Measurements from ENCODE around the gene AK3.

AK3 gene

DNA sequence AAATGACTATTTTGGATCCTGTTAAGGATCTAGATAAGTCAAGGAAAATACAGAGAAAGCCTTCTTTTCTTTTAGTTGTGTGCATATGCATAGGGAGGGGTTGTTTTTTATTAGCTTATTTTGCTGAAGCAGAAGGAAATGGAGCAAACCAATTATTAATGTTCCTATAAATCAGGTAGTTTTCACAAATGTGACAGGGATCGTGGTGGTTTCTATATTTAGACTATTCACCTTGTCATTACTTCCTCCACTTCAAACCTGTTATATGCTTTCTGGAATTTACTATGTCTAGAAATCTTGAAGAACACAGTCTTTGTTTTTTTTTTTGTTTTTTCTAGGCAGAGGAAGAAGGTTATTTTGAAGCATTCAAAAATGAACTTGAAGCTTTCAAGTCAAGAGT lies 39.5 kb downstream of the AK3 start:
- no peak for DNase-seq

- no peak for DNase-seq
Measured at GRCh38 chr9:4700932-4701331, 40.1 kb downstream of the AK3 start.

DNA sequence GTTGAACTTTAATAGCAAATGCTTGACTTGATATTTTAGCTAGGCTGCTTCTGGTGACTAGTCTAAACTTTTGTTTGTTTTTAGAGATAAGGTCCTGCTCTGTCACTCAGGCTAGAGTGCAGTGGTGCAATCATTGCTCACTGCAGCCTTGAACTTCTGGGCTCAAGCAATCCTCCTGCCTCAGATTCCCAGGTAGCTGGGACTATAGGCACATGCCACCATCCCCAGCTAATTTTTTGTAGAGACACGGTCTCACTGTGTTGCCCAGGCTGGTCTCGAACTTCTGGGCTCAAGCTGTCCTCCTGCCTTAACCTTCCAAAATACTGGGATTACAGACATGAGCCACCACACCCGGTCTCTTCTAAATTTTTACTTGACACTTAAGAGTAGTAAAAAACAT lies 40.9 kb downstream of the AK3 start:
- no peak for DNase-seq

- DNase-seq, result no peak
Measured at GRCh38 chr9:4691795-4692194, 49.2 kb downstream of the AK3 start.

- no peak for DNase-seq
Measured at GRCh38 chr9:4690144-4690543, 50.9 kb downstream of the AK3 start.

DNA sequence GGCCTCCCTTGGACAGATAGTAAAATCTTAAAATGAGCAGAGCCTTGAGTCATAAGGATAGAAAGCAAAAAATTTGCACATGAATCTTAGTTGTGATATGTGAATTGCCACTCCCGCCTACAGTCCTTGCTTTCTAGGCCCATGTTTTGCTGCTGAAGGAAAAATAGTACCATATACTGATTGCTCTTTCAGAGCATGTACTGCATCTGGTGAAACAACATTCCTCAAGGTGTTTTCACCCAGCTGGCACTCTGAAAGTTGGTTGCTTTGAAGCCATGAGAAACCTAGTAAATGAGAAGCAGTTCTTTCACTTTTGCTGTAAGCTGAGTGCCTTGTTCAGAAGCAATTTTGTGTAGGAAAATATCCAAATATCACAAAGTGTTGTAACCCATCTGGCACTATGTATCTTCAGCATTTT lies 51.3 kb downstream of the AK3 start:
- peak; percentile 15 to 33 for DNase-seq

DNA sequence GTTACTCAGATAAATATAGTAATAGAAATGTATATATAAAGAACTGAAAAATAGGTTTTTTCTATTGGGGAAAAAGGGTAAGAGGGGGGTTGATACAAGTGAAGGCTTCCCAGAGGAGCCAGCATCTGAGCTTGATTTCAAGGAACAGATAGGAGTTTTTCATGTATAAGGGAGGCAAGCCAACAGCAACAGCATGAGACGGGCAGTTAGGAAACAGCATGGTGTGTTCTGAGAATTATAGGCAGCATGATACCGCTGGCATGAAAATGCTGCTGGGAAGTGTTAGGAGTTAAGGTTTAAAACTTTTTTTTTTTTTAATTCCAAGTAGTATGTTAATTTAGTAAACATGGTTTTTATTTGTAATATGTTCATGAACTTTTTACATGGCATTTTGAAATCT lies 52.0 kb downstream of the AK3 start:
- DNase-seq, result no peak

DNA sequence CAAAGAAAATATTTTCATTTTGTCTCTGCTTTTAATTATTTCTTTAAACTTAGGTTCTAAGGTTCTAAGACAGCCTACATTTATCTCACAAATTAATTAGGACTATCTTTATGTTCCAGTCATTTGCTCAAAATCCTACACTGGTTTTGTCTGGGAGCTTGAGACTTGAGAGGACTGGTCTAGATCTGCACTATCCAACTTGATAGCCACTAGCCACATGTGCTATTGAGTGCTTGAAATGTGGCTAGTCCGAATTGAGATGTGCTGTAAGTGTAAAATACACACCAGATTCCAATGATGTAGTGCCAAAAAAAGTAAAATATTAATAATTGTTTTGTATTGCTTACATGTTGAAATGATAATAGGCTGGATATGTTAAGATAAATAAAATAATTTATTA lies 54.4 kb downstream of the AK3 start:
- no peak for DNase-seq

- DNase-seq, result no peak
Measured at GRCh38 chr9:4686112-4686511, 54.9 kb downstream of the AK3 start.

DNA sequence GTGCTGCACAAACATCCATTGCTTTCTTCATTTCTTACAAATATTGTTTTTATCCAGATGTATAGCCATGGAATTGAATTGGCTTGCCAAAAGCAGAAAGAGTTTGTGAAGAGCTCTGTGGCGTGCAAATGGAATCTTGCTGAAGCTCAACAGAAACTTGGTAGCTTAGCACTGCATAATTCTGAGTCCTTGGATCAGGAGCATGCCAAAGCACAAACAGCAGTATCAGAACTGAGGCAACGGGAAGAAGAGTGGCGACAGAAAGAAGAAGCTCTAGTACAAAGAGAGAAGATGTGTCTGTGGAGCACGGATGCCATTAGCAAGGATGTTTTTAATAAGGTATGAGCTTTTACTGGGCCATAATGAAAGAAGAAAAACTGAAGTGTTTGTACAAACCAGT lies 56.2 kb downstream of the AK3 start:
- DNase-seq, result no peak

DNA sequence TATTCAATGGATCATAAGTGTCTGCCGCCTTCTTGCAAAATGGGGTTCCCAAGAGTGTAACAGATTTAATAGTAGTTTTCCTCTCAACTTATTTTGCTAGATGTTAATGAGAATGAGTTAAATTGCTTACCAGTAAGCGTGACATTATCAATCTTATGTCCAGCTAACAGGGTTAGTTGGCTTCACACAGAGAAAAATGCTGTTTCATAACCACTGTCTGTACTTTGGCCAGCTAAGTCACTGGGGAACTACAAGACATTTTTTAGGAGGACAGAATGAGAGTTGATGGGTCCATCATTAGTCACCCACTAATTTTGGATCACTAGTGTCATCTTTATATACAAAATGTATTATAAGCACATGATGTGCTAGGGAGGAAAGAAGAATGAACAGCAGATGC lies 60.3 kb downstream of the AK3 start:
- no peak for DNase-seq

GRCh38 chr9:4680173-4680525 lies 60.9 kb downstream of the AK3 start:
- no peak for DNase-seq

GRCh38 chr9:4679268-4680172 lies 61.5 kb downstream of the AK3 start, which contains the start of gene CDC37L1:
CDC37L1 (plus strand) TSS chr9:4679569; CDS start chr9:4679768, 199 bp downstream.
- DNase-seq, result peak; percentile 99

DNA sequence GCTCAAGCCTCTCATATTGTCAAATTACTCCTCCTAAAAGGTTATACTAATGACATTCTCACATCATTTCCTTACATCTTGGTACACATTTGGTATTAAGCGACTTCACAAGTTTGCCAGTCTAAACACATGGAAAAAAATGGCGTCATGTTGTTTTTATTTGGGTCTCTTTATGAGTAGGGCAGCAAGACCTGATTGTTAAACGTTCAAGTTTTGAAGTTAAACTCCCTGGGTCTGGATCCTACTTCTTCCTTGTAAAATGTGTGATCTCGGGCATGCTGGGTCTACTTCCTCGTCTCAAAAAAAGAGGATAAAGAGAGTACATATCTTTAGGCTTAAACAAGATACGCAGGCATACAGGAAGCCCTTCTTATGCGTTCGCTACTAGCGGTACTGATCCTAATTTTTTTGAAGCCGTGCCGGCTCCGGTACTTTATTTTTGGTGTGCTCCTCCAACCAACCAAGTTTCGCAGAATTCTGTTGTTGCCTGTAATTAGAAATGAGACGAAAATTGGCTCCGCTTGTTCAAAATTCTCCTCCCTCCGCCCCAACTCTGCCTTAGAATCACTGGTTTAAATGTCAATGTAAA lies 62.2 kb downstream of the AK3 start:
- no peak for DNase-seq

DNA sequence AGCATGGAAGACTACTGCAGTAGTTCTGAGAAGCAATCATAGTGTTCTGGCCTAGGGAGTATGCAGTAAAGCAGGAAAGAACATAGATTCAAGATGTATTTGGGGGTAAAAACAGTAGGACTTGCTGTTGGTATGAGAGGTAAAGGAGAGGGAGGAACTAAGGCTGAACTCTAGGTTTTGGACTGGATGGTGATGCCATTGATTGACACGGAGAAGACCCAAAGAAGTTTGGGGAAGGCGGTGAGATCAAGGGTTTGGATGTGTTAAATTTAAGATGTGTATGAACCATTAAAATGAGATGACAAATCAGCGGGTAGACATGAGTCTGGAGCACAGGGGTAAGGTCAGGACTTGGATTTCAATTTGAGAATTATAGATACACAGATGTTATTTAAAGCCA lies 63.6 kb downstream of the AK3 start:
- no peak for DNase-seq

GRCh38 chr9:4674783-4675182 lies 66.2 kb downstream of the AK3 start:
- no peak for DNase-seq

DNA sequence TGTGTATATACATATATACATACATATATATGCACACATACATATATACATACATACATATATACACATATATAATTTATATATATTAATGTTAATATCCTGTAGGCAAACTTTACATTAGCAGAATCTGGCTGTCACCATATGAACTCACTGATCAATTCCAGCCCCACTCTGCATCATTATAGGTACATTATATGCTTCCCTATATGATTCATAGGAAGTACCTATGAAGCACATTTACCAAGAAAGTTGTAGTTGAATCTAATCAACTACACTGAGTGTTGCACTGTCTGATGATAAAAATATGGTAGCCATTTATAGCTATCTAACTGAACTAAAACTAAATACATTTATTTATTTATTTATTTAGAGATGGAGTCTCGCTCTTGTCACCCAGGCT lies 69.3 kb downstream of the AK3 start:
- no peak for DNase-seq

DNA sequence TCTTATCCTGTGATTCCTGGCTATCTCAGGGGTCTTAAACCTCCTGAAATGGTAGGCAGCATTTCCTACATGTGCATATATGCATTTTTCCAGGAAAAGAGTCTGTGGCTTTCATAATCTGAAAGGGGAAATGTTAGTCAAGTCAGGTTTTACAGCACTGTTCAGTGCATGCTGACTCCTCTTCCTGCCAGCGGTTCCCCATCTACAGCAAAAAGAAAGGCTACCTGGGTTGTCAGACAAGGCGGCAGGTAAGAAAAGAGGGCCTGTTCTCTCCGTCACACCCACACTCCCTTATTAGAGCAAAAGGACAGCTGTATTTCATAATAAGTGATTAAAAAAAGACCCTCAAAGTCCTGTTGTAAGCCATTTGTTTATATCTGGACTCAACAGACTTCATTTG lies 70.4 kb downstream of the AK3 start:
- DNase-seq, result no peak

DNA sequence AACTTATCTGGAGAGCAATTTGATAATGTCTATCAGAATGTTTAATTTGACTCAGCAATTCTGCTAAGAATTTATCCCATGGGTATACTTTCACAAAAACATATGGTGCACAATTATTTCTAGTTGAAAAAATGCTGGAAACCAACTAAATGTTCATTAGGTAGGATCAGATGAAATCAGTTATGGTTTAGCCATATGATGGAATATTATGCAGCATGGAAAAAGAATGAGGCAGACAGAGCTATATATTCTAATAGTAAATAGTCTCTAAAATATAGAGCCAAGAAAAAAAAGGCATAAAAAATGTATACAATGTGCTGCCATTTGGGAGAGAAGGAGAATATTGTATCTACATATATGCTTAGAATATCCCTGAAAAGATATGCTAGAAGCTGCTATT lies 71.1 kb downstream of the AK3 start:
- DNase-seq, result no peak

GRCh38 chr9:4668604-4669003 lies 72.4 kb downstream of the AK3 start:
- DNase-seq, result no peak

DNA sequence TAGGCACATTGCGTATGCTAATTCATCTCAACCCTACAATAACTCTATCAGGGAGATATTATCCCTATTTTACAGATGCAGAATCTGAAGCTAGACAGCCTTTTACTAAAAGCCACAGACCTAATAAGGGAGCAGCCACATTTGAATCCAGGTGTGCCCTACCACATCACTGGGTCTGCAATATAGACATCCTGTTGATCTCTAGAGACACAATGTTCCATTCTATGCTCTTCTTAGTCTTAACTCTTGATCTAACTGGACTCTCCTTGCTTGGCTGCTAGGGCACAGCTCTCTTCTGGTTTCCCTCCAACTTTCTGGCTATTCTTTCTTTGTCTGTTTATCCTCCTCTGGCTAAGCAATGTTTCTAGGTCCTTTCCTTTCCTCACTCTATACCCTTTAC lies 73.3 kb downstream of the AK3 start:
- DNase-seq, result no peak

DNA sequence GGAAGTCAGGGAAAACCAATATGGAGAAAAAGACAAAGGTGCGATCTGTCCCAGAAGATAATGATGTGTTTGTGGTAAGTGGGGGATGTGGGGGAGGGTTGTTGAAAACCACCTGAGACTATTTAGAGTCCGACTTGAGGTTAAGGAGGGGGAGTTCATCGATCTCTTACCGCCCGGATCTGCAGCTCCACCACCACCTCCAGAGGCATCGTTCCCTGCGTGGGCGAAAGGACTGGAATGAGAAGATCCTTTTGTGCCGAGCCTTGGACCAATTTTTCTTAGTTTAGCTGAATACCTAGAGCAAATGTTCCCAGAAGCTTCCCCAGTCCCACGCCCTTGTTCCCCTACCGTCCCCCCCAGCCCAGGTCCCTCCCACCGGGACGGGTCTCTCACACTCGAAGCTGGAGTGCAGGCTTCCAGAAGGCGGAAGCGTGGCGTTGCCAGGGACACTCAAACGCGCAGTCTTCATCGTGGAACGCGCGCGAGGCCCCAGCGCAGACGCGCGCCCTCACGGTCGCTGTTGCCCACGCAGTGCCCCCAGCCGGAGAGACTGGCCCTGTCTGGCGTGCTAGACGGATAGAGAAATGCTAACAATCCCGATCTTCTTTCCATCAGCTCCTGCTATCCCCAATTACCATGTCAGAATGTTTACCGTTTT lies 74.8 kb downstream of the AK3 start, which contains the start of gene SPATA6L:
SPATA6L (minus strand) TSS at position 439 of the 658 bp plus-strand sequence; CDS start at position 209, 230 bp downstream.
- peak; percentile 50 to 57 for DNase-seq

- no peak for DNase-seq
Measured at GRCh38 chr9:4665357-4665756, 75.6 kb downstream of the AK3 start.

- DNase-seq, result no peak
Measured at GRCh38 chr9:4663956-4664355, 77.0 kb downstream of the AK3 start.

Measured in activated CD4-positive, alpha-beta T cell treated with anti-CD3 and anti-CD28 coated beads, Interleukin-2, amount 50 U/mL, for 48 hours (primary cell).